Islet precursor cell (in vitro differentiated cells): ENCODE results near the gene ACYP2.

Experiments
- DNase-seq: peaks from one replicate; pipeline ENCODE4 v3.0.0-alpha.2; 2018

ACYP2 gene

GRCh38 chr2:54164106-54164505, 48.7 kb downstream of the ACYP2 start:
- no peak for DNase-seq

- DNase-seq, result no peak
These were observed 50.8 kb downstream of the ACYP2 start for GRCh38 chr2:54166121-54166773.

- peak; percentile 72 for DNase-seq
These were observed 61.2 kb downstream of the ACYP2 start for GRCh38 chr2:54176577-54176976.

- no peak for DNase-seq
These were observed 67.9 kb downstream of the ACYP2 start for GRCh38 chr2:54183281-54183680.

- DNase-seq, result no peak
These were observed 68.6 kb downstream of the ACYP2 start for GRCh38 chr2:54183972-54184371.

GRCh38 chr2:54185105-54185504, 69.7 kb downstream of the ACYP2 start:
- no peak for DNase-seq

- DNase-seq, result no peak
These were observed 71.9 kb downstream of the ACYP2 start for GRCh38 chr2:54187331-54187730.

- no peak for DNase-seq
These were observed 74.1 kb downstream of the ACYP2 start for GRCh38 chr2:54189539-54189938.

GRCh38 chr2:54191361-54192135, 76.1 kb downstream of the ACYP2 start:
- no peak for DNase-seq

- DNase-seq, result no peak
These were observed 79.6 kb downstream of the ACYP2 start for GRCh38 chr2:54194761-54195750.

GRCh38 chr2:54196646-54197045, 81.2 kb downstream of the ACYP2 start:
- DNase-seq, result no peak

GRCh38 chr2:54204476-54204875, 89.1 kb downstream of the ACYP2 start:
- no peak for DNase-seq

GRCh38 chr2:54206596-54206995, 91.2 kb downstream of the ACYP2 start:
- no peak for DNase-seq

GRCh38 chr2:54207666-54208195, 92.3 kb downstream of the ACYP2 start:
- DNase-seq, result no peak

GRCh38 chr2:54208364-54209240, 93.2 kb downstream of the ACYP2 start:
- no peak for DNase-seq

GRCh38 chr2:54209379-54209778, 94.0 kb downstream of the ACYP2 start:
- DNase-seq, result no peak

GRCh38 chr2:54212456-54212855, 97.0 kb downstream of the ACYP2 start:
- no peak for DNase-seq

GRCh38 chr2:54213082-54213481, 97.7 kb downstream of the ACYP2 start:
- DNase-seq, result no peak

GRCh38 chr2:54224997-54225396, 109.6 kb downstream of the ACYP2 start:
- DNase-seq, result peak; percentile 64

GRCh38 chr2:54226260-54226659, 110.8 kb downstream of the ACYP2 start:
- DNase-seq, result no peak

GRCh38 chr2:54227798-54228197, 112.4 kb downstream of the ACYP2 start:
- no peak for DNase-seq

- no peak for DNase-seq
These were observed 113.5 kb downstream of the ACYP2 start for GRCh38 chr2:54228945-54229344.
